Panc1 (cell line): Measurements from ENCODE around the gene GNPAT.

ENCODE experiments used
- POLR2AphosphoS5 ChIP-seq: IDR thresholded peaks from 2 replicates; pipeline ENCODE4 v1.6.1; 2012; ENCODE audit warnings: mild to moderate bottlenecking, low read depth, low read length, moderate library complexity
- TF ChIP-seq, protein P1 (sequence below): fragments of 450-650 bp; IDR thresholded peaks from 2 replicates; pipeline ENCODE4 v1.5.1; 2017; ENCODE audit warnings: mild to moderate bottlenecking

DNA sequence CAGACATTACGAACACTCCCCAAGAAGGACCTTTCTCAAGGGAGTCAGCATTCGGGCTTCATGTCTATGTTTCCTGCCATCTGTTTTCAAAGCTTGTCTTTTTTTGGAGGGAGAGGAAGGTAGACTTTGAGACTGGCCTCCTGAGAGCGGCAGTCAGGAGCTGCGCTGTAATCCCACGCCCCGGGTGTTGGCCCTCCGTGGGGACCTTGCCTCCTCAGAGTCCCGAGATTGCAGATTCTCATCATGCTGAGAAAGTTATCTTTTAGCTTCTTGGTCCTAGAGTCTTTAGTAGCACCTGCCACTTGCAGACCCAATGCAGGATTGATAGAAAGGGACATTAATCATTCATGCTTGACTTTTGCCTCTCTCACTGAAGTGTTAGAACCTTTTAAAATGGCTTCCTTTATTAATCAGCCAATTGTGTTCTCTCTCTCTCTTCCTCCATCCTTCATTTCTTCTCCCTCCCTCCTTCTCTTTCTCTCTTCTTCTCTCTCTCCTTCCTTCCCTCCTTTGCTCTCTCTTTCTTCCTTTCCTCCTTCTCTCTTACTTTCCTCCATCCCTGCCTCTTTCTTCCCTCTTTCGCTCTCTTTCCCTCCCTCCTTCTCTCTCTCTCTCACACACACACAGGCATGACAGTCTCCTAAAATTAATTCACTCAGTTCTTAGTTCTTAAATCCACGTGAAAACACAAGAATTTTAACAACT is 25.2 kb upstream of the GNPAT start:
- TF ChIP-seq, protein P1, sequence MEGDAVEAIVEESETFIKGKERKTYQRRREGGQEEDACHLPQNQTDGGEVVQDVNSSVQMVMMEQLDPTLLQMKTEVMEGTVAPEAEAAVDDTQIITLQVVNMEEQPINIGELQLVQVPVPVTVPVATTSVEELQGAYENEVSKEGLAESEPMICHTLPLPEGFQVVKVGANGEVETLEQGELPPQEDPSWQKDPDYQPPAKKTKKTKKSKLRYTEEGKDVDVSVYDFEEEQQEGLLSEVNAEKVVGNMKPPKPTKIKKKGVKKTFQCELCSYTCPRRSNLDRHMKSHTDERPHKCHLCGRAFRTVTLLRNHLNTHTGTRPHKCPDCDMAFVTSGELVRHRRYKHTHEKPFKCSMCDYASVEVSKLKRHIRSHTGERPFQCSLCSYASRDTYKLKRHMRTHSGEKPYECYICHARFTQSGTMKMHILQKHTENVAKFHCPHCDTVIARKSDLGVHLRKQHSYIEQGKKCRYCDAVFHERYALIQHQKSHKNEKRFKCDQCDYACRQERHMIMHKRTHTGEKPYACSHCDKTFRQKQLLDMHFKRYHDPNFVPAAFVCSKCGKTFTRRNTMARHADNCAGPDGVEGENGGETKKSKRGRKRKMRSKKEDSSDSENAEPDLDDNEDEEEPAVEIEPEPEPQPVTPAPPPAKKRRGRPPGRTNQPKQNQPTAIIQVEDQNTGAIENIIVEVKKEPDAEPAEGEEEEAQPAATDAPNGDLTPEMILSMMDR, result no peak
- TF ChIP-seq POLR2AphosphoS5, result no peak
